Liver (tissue), 3 donors: ENCODE data around the gene DIS3.

Experiments used
- EGR1 ChIP-seq, 2 donors: IDR thresholded peaks; 2 replicates each; pipeline ENCODE4 v1.6.1; 2016 to 2018; ENCODE audit warnings: antibody characterized with exemption in 2 of 2, low read depth in 2 of 2
- GABPA ChIP-seq, 2 donors: IDR thresholded peaks in 1 of 2; conservative IDR thresholded peaks in 1 of 2; 2 replicates each; pipeline ENCODE4 v1.6.1; 2016; ENCODE audit warnings: antibody characterized with exemption in 2 of 2, mild to moderate bottlenecking in 1 of 2, moderate library complexity in 1 of 2
- TF ChIP-seq, protein P1 (sequence below): fragments of 150-350 bp; IDR thresholded peaks from 2 replicates; pipeline ENCODE4 v1.5.1; 2017; ENCODE audit warnings: improper control_type of control experiment, low read depth, low read length; ENCODE audit not compliant: missing input control
- donor health status: healthy.
- donor health status: healthy.

DNA sequence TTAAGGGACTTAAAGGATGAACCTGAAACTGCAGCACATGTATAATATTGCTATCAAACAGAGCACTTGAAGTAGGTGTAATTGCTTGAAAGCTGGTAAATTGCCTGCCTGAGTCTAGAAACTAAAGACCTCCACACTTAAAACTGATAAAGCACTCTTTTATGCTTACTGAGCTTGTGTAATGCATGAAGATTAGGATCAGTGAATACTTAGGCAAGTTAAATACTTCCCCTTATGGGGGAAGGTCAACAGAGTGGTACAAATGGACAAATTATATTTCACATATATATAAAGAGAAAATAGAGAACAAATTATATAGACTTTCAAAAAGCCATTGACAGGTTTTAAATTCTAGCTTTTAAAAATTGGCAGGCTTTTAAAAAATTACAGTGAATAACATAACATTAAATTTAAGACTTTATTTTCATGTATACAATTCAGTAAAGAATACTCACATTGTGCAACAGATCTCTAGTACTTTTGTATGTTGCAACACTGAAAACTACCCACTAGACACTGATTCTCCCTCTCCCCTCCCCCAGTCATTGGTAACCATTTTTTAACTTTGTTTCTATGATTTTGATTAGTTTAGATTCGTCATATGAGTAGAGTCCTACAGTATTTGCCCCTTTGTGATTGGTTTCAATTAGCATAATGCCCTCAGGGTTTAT, 24.1 kb upstream of the DIS3 start:
- TF ChIP-seq, protein P1, sequence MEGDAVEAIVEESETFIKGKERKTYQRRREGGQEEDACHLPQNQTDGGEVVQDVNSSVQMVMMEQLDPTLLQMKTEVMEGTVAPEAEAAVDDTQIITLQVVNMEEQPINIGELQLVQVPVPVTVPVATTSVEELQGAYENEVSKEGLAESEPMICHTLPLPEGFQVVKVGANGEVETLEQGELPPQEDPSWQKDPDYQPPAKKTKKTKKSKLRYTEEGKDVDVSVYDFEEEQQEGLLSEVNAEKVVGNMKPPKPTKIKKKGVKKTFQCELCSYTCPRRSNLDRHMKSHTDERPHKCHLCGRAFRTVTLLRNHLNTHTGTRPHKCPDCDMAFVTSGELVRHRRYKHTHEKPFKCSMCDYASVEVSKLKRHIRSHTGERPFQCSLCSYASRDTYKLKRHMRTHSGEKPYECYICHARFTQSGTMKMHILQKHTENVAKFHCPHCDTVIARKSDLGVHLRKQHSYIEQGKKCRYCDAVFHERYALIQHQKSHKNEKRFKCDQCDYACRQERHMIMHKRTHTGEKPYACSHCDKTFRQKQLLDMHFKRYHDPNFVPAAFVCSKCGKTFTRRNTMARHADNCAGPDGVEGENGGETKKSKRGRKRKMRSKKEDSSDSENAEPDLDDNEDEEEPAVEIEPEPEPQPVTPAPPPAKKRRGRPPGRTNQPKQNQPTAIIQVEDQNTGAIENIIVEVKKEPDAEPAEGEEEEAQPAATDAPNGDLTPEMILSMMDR, result no peak
- no peak for TF ChIP-seq GABPA (IDR thresholded peaks at IDR 0.05 in 1 of 2, conservative IDR thresholded peaks at IDR 0.05 in 1 of 2)
- no peak for TF ChIP-seq EGR1 (IDR thresholded peaks at IDR 0.05; ENCODE audit: low read depth in 2 of 2)
